ENCODE results near the gene NECAB2.
A peak's percentile ranks its signal among the peaks of the same experiment; 100 is the strongest.

The NECAB2 gene

GRCh38 chr16:83994703-83995102 lies 26.7 kb downstream of the NECAB2 start:
- H3K9me3 ChIP-seq (ENCODE audit: control insufficient read depth, low read length): no peaks in the 10 kb centered on the region
- H3K36me3 ChIP-seq (ENCODE audit: control insufficient read depth, insufficient read depth, low read length): no peaks in the 10 kb centered on the region

GRCh38 chr16:83995754-83996153 lies 27.7 kb downstream of the NECAB2 start:
- H3K9ac ChIP-seq: no peak overlapping the region
- H3K4me3 ChIP-seq (ENCODE audit: low read depth, low read length): peak overlapping the region; percentile 40
- no peak for TF ChIP-seq CTCF (IDR thresholded peaks at IDR 0.05)
- H3K4me1 ChIP-seq: peaks cover 46% of the 10 kb centered on the region
- no peaks in the 10 kb centered on the region for H3K9me3 ChIP-seq (ENCODE audit: control insufficient read depth, low read length)
- peak overlapping the region; percentile 18 for H2AFZ ChIP-seq
- H3K36me3 ChIP-seq (ENCODE audit: control insufficient read depth, insufficient read depth, low read length): no peaks in the 10 kb centered on the region
- H3K4me2 ChIP-seq (ENCODE audit: low read length): peak overlapping the region; percentile 57
- H3K27me3 ChIP-seq (ENCODE audit: control insufficient read depth, insufficient read depth, low read length): no peaks in the 10 kb centered on the region
- no peaks in the 10 kb centered on the region for H3K79me2 ChIP-seq
- H3K27ac ChIP-seq: peak overlapping the region; percentile 84

More at GRCh38 chr16:83994703-83995102, 26.7 kb downstream of the NECAB2 start:
- H2AFZ ChIP-seq: peak overlapping the region; percentile 18
- no peak overlapping the region for H3K4me3 ChIP-seq (ENCODE audit: low read depth, low read length)
- peak overlapping the region; percentile 4 for H3K9ac ChIP-seq
- peaks cover 46% of the 10 kb centered on the region for H3K4me1 ChIP-seq
- H3K4me2 ChIP-seq (ENCODE audit: low read length): no peak overlapping the region
- TF ChIP-seq CTCF (IDR thresholded peaks at IDR 0.05): no peak
- no peaks in the 10 kb centered on the region for H3K27me3 ChIP-seq (ENCODE audit: control insufficient read depth, insufficient read depth, low read length)
- no peaks in the 10 kb centered on the region for H3K79me2 ChIP-seq
- H3K27ac ChIP-seq: peak overlapping the region; percentile 84

GRCh38 chr16:83996481-83997252 lies 28.6 kb downstream of the NECAB2 start:
- Histone ChIP-seq H3K79me2 (no peaks in the 10 kb centered on the region), H3K9me3 (ENCODE audit: control insufficient read depth, low read length) (no peaks in the 10 kb centered on the region), H3K9ac (no peak overlapping the region), H3K36me3 (ENCODE audit: control insufficient read depth, insufficient read depth, low read length) (no peaks in the 10 kb centered on the region), H3K4me1 (peaks cover 46% of the 10 kb centered on the region), H3K27me3 (ENCODE audit: control insufficient read depth, insufficient read depth, low read length) (no peaks in the 10 kb centered on the region), H3K4me2 (ENCODE audit: low read length) (no peak overlapping the region), H2AFZ (peak overlapping the region; percentile 18), H3K4me3 (ENCODE audit: low read depth, low read length) (no peak overlapping the region), H3K27ac (peak overlapping the region; percentile 84)
- TF ChIP-seq CTCF (IDR thresholded peaks at IDR 0.05): no peak

GRCh38 chr16:83998091-83998490 lies 30.0 kb downstream of the NECAB2 start:
- H3K4me3 ChIP-seq (ENCODE audit: low read depth, low read length): no peak overlapping the region
- H3K79me2 ChIP-seq: no peaks in the 10 kb centered on the region
- no peaks in the 10 kb centered on the region for H3K9me3 ChIP-seq (ENCODE audit: control insufficient read depth, low read length)
- no peak for TF ChIP-seq CTCF (IDR thresholded peaks at IDR 0.05)
- no peaks in the 10 kb centered on the region for H3K36me3 ChIP-seq (ENCODE audit: control insufficient read depth, insufficient read depth, low read length)
- H2AFZ ChIP-seq: no peak overlapping the region
- H3K27me3 ChIP-seq (ENCODE audit: control insufficient read depth, insufficient read depth, low read length): no peaks in the 10 kb centered on the region
- H3K9ac ChIP-seq: no peak overlapping the region
- peaks cover 32% of the 10 kb centered on the region for H3K4me1 ChIP-seq
- no peak overlapping the region for H3K4me2 ChIP-seq (ENCODE audit: low read length)
- H3K27ac ChIP-seq: no peak overlapping the region

Measured in parathyroid adenoma (tissue), 2 donors.